ENCODE results near the gene ASPHD2. TPM values are rescaled to one million over a fixed set of nuclear protein-coding genes. Genes with fewer than 3 reads are reported as not detected.
A peak's percentile ranks its signal among the peaks of the same experiment; 100 is the strongest.

Gene ASPHD2
- total RNA-seq, 1 experiment from 2014 or later: 7.1 TPM

- Histone ChIP-seq H4K91ac (ENCODE audit: insufficient read length, low read depth, low read length) (no peak overlapping the region), H3K4me2 (ENCODE audit: insufficient read depth, insufficient read length, low read length) (no peak overlapping the region), H3K18ac (ENCODE audit: insufficient read length, low read depth, low read length) (no peak overlapping the region), H4K8ac (replicated peaks; ENCODE audit: insufficient read length, low read depth, low read length) (no peak overlapping the region), H2BK20ac (ENCODE audit: low read depth, low read length, poor library complexity, severe bottlenecking) (no peak overlapping the region), H2BK120ac (ENCODE audit: low read depth, low read length, poor library complexity, severe bottlenecking) (no peak overlapping the region), H3K27ac (ENCODE audit: insufficient read length, low read depth, low read length) (no peak overlapping the region), H2BK5ac (ENCODE audit: insufficient read length, low read length) (no peak overlapping the region), H4K20me1 (ENCODE audit: control insufficient read depth, insufficient read depth, insufficient read length) (no peaks in the 10 kb centered on the region), H2AK5ac (ENCODE audit: insufficient read length, low read length) (no peak overlapping the region), H3K27me3 (ENCODE audit: insufficient read depth, low read length) (no peaks in the 10 kb centered on the region), H3K9ac (ENCODE audit: extremely low read depth, insufficient read length, low read length) (no peak overlapping the region), H2BK12ac (ENCODE audit: insufficient read length, low read depth, low read length) (no peak overlapping the region), H3K4ac (ENCODE audit: low read depth, low read length) (no peak overlapping the region), H3K79me2 (ENCODE audit: insufficient read depth, low read length) (no peaks in the 10 kb centered on the region), H3K23ac (ENCODE audit: insufficient read length, low read depth, low read length) (no peak overlapping the region), H2AFZ (ENCODE audit: low read length) (no peak overlapping the region), H3T11ph (ENCODE audit: low read length) (no peak overlapping the region), H3K56ac (ENCODE audit: insufficient read length, low read depth, low read length) (no peak overlapping the region), H3K9me3 (ENCODE audit: control insufficient read depth, low read depth, low read length) (no peaks in the 10 kb centered on the region), H3K14ac (ENCODE audit: insufficient read depth, low read length) (no peak overlapping the region), H3K79me1 (ENCODE audit: insufficient read depth, low read depth, low read length, poor library complexity, severe bottlenecking) (no peaks in the 10 kb centered on the region), H3K4me1 (ENCODE audit: insufficient read depth, low read length) (peaks cover 7% of the 10 kb centered on the region; the same call in 1 of the 2 replicates), H4K5ac (ENCODE audit: insufficient read length, low read depth, low read length) (no peak overlapping the region), H3K23me2 (ENCODE audit: insufficient read length, low read depth, low read length, poor library complexity, severe bottlenecking) (no peaks in the 10 kb centered on the region), H2BK15ac (ENCODE audit: low read depth, low read length) (no peak overlapping the region)
- DNase-seq: peak; percentile 80
- Mint-ChIP-seq H3K36me3 (ENCODE audit: insufficient read depth in 1 of 3, low read depth in 3 of 3) (no peaks in the 10 kb centered on the region), H3K4me3 (no peak overlapping the region), H3K27me3 (ENCODE audit: low read depth) (peaks cover 6% of the 10 kb centered on the region), H3K9me3 (no peaks in the 10 kb centered on the region; a peak in 1 of 5 replicates), H3K27ac (peak overlapping the region in 1 of 3 experiments; percentile 33; a peak in 1 of 7 replicates), H3K4me1 (peaks cover 21% of the 10 kb centered on the region in 2 experiments)
- no peak for TF ChIP-seq CTCF (conservative IDR thresholded peaks at IDR 0.05)
- WGBS (ENCODE audit: extremely low coverage, insufficient read length, low lambda C conversion rate): no CpG with 5 or more reads among the region's 9 CpGs
These were observed 12.3 kb upstream of the ASPHD2 start for GRCh38 chr22:26416670-26417276.
